COLO829 (cell line): Measurements from ENCODE around the gene CMIP.
"Not testable (repeated sequence)": the region's sequence is repeated elsewhere in the genome, so short reads cannot be mapped to it uniquely, and the experiment has no call there.

ENCODE experiments used
- DNase-seq: peaks from one replicate; pipeline ENCODE4 v3.0.0; 2012; ENCODE audit warnings: low spot score

The CMIP gene

GRCh38 chr16:81444448-81445121 lies at the start of gene CMIP:
CMIP (plus strand) TSS chr16:81444808.
- peak; percentile 57 for DNase-seq

- DNase-seq, result no peak
Measured at GRCh38 chr16:81394966-81395655, 49.5 kb upstream of the CMIP start.

- no peak for DNase-seq
Measured at GRCh38 chr16:81397058-81397878, 47.3 kb upstream of the CMIP start.

- DNase-seq, result no peak
Measured at GRCh38 chr16:81397879-81398520, 46.6 kb upstream of the CMIP start.

- DNase-seq, result no peak
Measured at GRCh38 chr16:81399909-81400308, 44.7 kb upstream of the CMIP start.

GRCh38 chr16:81401035-81401950 lies 43.3 kb upstream of the CMIP start:
- peak; percentile 40 for DNase-seq

- no peak for DNase-seq
Measured at GRCh38 chr16:81403208-81403600, 41.4 kb upstream of the CMIP start.

GRCh38 chr16:81403601-81404391 lies 40.8 kb upstream of the CMIP start:
- DNase-seq, result peak; percentile 60

GRCh38 chr16:81405002-81405401 lies 39.6 kb upstream of the CMIP start:
- DNase-seq, result not testable (repeated sequence)

GRCh38 chr16:81405702-81406113 lies 38.9 kb upstream of the CMIP start:
- DNase-seq, result peak; percentile 40

- no peak for DNase-seq
Measured at GRCh38 chr16:81408409-81408950, 36.1 kb upstream of the CMIP start.

GRCh38 chr16:81409016-81409556 lies 35.5 kb upstream of the CMIP start:
- no peak for DNase-seq

GRCh38 chr16:81410643-81411293 lies 33.8 kb upstream of the CMIP start:
- no peak for DNase-seq

GRCh38 chr16:81413245-81413990 lies 31.2 kb upstream of the CMIP start:
- no peak for DNase-seq

- DNase-seq, result no peak
Measured at GRCh38 chr16:81415751-81416150, 28.9 kb upstream of the CMIP start.

GRCh38 chr16:81416749-81417148 lies 27.9 kb upstream of the CMIP start:
- no peak for DNase-seq

- DNase-seq, result no peak
Measured at GRCh38 chr16:81417210-81417609, 27.4 kb upstream of the CMIP start.

GRCh38 chr16:81419806-81420205 lies 24.8 kb upstream of the CMIP start:
- no peak for DNase-seq

GRCh38 chr16:81421126-81421525 lies 23.5 kb upstream of the CMIP start:
- no peak for DNase-seq
